H1 (cell line): ENCODE measurements around the gene NR4A2. TPM values are rescaled to one million over a fixed set of nuclear protein-coding genes. Genes with fewer than 3 reads are reported as not detected.

ENCODE experiments used
- CTBP2 ChIP-seq: IDR thresholded peaks from 2 replicates; pipeline ENCODE4 v1.7.0; 2011; ENCODE audit warnings: borderline replicate concordance, mild to moderate bottlenecking, moderate library complexity, mixed read lengths, low read length; ENCODE audit not compliant: insufficient read depth, insufficient read length
- RNF2 ChIP-seq: fragments of 200-900, 300-1000 bp; sonication (generic); IDR thresholded peaks from 2 replicates; pipeline ENCODE4 v1.7.1; 2016; ENCODE audit warnings: borderline replicate concordance, low read depth, mild to moderate bottlenecking, antibody characterized with exemption, low read length; ENCODE audit not compliant: poor library complexity, severe bottlenecking; ENCODE audit errors: missing control alignments
- polyA plus RNA-seq, 7 experiments: library from polyadenylated mRNA; depleted of rRNA in 3 of 7; stranded (reverse) in 5 of 7; unstranded in 2 of 7; fragments of >200 nt in 5 of 7; fragments of 200-250 nt in 2 of 7; gene quantifications; 1 replicate in 5 of 7; 2 replicates in 1 of 7; 4 replicates in 1 of 7; pipeline versions ENCODE4 v1.2.1 to v1.2.3, GENCODE V29; 2011 to 2013; ENCODE audit warnings: missing spikeins in 2 of 7, mixed read lengths in 2 of 7
- total RNA-seq: library from RNA; stranded (reverse); fragmentation: NEBNext Ultra II Directional; extraction: Animal tissue kit (Norgen Biotek cat#: 25700); gene quantifications from 2 replicates; pipeline ENCODE4 v1.2.1, GENCODE V29; 2021
- TF ChIP-seq, protein P1 (sequence below): fragments of 300-600 bp; sonication (generic); IDR thresholded peaks from 2 replicates; pipeline ENCODE4 v1.7.1; 2012; ENCODE audit warnings: low read length, moderate library complexity, mild to moderate bottlenecking, inconsistent platforms; ENCODE audit not compliant: insufficient replicate concordance

Gene NR4A2
- total and polyA plus RNA-seq, 2 of the 8 experiments (the other 6 are each of a cell fraction or from before 2014, with no cell fraction given): 0.15 to 1.7 TPM

DNA sequence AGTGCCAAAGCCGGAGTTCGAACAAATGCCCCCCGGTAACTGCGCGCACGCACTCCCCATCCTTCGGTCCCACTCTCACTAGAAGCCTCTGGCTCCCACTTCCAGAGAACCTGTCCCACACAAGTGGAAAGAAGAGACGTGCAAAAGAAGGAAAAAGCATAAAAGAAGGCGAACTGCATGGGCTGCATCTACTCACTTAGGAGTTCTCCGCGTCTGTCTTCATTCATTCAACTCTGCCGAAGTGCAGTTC is 312 bp downstream of the NR4A2 start (continued):
- TF ChIP-seq, protein P1, sequence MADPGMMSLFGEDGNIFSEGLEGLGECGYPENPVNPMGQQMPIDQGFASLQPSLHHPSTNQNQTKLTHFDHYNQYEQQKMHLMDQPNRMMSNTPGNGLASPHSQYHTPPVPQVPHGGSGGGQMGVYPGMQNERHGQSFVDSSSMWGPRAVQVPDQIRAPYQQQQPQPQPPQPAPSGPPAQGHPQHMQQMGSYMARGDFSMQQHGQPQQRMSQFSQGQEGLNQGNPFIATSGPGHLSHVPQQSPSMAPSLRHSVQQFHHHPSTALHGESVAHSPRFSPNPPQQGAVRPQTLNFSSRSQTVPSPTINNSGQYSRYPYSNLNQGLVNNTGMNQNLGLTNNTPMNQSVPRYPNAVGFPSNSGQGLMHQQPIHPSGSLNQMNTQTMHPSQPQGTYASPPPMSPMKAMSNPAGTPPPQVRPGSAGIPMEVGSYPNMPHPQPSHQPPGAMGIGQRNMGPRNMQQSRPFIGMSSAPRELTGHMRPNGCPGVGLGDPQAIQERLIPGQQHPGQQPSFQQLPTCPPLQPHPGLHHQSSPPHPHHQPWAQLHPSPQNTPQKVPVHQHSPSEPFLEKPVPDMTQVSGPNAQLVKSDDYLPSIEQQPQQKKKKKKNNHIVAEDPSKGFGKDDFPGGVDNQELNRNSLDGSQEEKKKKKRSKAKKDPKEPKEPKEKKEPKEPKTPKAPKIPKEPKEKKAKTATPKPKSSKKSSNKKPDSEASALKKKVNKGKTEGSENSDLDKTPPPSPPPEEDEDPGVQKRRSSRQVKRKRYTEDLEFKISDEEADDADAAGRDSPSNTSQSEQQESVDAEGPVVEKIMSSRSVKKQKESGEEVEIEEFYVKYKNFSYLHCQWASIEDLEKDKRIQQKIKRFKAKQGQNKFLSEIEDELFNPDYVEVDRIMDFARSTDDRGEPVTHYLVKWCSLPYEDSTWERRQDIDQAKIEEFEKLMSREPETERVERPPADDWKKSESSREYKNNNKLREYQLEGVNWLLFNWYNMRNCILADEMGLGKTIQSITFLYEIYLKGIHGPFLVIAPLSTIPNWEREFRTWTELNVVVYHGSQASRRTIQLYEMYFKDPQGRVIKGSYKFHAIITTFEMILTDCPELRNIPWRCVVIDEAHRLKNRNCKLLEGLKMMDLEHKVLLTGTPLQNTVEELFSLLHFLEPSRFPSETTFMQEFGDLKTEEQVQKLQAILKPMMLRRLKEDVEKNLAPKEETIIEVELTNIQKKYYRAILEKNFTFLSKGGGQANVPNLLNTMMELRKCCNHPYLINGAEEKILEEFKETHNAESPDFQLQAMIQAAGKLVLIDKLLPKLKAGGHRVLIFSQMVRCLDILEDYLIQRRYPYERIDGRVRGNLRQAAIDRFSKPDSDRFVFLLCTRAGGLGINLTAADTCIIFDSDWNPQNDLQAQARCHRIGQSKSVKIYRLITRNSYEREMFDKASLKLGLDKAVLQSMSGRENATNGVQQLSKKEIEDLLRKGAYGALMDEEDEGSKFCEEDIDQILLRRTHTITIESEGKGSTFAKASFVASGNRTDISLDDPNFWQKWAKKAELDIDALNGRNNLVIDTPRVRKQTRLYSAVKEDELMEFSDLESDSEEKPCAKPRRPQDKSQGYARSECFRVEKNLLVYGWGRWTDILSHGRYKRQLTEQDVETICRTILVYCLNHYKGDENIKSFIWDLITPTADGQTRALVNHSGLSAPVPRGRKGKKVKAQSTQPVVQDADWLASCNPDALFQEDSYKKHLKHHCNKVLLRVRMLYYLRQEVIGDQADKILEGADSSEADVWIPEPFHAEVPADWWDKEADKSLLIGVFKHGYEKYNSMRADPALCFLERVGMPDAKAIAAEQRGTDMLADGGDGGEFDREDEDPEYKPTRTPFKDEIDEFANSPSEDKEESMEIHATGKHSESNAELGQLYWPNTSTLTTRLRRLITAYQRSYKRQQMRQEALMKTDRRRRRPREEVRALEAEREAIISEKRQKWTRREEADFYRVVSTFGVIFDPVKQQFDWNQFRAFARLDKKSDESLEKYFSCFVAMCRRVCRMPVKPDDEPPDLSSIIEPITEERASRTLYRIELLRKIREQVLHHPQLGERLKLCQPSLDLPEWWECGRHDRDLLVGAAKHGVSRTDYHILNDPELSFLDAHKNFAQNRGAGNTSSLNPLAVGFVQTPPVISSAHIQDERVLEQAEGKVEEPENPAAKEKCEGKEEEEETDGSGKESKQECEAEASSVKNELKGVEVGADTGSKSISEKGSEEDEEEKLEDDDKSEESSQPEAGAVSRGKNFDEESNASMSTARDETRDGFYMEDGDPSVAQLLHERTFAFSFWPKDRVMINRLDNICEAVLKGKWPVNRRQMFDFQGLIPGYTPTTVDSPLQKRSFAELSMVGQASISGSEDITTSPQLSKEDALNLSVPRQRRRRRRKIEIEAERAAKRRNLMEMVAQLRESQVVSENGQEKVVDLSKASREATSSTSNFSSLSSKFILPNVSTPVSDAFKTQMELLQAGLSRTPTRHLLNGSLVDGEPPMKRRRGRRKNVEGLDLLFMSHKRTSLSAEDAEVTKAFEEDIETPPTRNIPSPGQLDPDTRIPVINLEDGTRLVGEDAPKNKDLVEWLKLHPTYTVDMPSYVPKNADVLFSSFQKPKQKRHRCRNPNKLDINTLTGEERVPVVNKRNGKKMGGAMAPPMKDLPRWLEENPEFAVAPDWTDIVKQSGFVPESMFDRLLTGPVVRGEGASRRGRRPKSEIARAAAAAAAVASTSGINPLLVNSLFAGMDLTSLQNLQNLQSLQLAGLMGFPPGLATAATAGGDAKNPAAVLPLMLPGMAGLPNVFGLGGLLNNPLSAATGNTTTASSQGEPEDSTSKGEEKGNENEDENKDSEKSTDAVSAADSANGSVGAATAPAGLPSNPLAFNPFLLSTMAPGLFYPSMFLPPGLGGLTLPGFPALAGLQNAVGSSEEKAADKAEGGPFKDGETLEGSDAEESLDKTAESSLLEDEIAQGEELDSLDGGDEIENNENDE: no peak
- no peak for TF ChIP-seq RNF2
- peak; percentile 35 for TF ChIP-seq CTBP2
